ENCODE measurements around the gene ZNF554. TPM values are rescaled to one million over a fixed set of nuclear protein-coding genes. Genes with fewer than 3 reads are reported as not detected.

Gene ZNF554
- total RNA-seq, 3 donors from 2014 or later (not counting 1 experiment from before 2014, with no cell fraction given): 3.4 to 5.6 (median 3.7) TPM

DNA sequence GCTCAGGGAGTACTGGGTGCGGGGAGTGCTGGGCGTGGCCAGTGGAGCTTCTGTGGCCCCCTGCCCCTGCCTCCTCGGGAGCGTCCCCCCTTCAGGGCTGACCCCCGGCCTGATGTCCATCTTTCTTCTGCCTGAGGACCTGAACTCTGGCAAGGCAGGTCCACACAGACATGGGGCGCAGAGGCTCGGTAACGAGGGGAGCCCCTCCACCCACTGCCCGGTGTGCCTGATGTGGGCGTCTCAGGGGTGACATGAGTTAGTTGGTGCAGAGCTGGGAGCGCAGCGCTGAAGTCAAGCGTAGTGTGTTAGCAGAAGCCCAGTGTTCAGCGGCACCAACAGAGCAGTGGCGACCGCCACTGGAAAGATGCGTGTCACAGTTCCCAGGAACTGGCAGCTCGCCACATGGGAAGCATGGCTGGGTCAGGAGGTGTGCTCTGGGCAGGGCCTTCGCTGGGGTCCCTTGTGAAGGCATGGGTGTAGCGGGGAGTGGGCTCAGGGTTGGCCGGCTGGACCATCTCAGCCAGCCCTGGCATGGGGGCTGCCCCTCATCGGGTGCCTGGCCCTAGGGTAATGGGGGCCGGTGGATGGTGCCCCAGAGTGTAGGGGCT is 22.9 kb upstream of the ZNF554 start:
- no peak overlapping the region for H3K4me3 ChIP-seq (ENCODE audit: low read length)
- Mint-ChIP-seq H3K36me3 (no peaks in the 10 kb centered on the region), H3K4me1 (no peaks in the 10 kb centered on the region), H3K27ac (no peak overlapping the region), H3K9me3 (no peaks in the 10 kb centered on the region), H3K4me3 (no peak overlapping the region), H3K27me3 (ENCODE audit: low read depth in 2 of 2) (no peaks in the 10 kb centered on the region)
- 98% methylated on average over 23 of the region's 23 CpGs for WGBS (ENCODE audit: insufficient coverage)
- DNase-seq: no peak
- H3K4me1 ChIP-seq (ENCODE audit: control insufficient read depth, insufficient read depth, low read length): no peaks in the 10 kb centered on the region
- ATAC-seq: no peak
- H3K36me3 ChIP-seq (ENCODE audit: control insufficient read depth, insufficient read depth, low read length): peaks cover 10% of the 10 kb centered on the region
- intact Hi-C loops (cut with micrococcal nuclease): no loop called here
- H3K27me3 ChIP-seq (ENCODE audit: control insufficient read depth, insufficient read depth, low read length): no peaks in the 10 kb centered on the region
- no peaks in the 10 kb centered on the region for H3K9me3 ChIP-seq (ENCODE audit: control insufficient read depth, insufficient read depth, low read length)
- TF ChIP-seq, protein P1, sequence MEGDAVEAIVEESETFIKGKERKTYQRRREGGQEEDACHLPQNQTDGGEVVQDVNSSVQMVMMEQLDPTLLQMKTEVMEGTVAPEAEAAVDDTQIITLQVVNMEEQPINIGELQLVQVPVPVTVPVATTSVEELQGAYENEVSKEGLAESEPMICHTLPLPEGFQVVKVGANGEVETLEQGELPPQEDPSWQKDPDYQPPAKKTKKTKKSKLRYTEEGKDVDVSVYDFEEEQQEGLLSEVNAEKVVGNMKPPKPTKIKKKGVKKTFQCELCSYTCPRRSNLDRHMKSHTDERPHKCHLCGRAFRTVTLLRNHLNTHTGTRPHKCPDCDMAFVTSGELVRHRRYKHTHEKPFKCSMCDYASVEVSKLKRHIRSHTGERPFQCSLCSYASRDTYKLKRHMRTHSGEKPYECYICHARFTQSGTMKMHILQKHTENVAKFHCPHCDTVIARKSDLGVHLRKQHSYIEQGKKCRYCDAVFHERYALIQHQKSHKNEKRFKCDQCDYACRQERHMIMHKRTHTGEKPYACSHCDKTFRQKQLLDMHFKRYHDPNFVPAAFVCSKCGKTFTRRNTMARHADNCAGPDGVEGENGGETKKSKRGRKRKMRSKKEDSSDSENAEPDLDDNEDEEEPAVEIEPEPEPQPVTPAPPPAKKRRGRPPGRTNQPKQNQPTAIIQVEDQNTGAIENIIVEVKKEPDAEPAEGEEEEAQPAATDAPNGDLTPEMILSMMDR (IDR thresholded peaks at IDR 0.05): no peak
- no peak overlapping the region for H3K27ac ChIP-seq (ENCODE audit: low read length)

DNA sequence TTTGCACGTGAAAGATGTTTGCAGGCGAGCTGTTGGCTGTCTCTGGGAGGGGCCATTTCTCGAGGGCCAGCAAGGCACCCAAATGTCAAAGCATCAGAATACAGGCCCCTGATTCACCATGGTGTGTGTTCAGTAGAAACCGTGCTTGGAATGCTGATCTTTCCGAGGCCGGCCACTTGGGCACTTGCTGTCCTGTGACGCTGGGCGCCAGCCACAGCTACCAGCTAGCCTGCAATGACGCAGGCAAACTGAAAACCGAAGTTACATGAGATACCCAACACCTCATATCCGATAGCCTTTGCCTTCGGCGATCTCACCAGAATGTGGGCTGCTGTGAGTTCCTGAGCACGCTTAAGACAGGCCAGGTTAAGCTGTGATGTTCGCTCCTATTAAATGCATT is 22.4 kb upstream of the ZNF554 start:
- Mint-ChIP-seq H3K27ac (no peak overlapping the region), H3K4me1 (no peaks in the 10 kb centered on the region), H3K9me3 (no peaks in the 10 kb centered on the region), H3K27me3 (ENCODE audit: low read depth in 2 of 2) (no peaks in the 10 kb centered on the region), H3K36me3 (no peaks in the 10 kb centered on the region), H3K4me3 (no peak overlapping the region)
- intact Hi-C loops (cut with micrococcal nuclease): no loop called here
- 95% methylated on average over 15 of the region's 15 CpGs for WGBS (ENCODE audit: insufficient coverage)
- Histone ChIP-seq H3K27me3 (ENCODE audit: control insufficient read depth, insufficient read depth, low read length) (no peaks in the 10 kb centered on the region), H3K36me3 (ENCODE audit: control insufficient read depth, insufficient read depth, low read length) (peaks cover 10% of the 10 kb centered on the region), H3K4me1 (ENCODE audit: control insufficient read depth, insufficient read depth, low read length) (no peaks in the 10 kb centered on the region), H3K27ac (ENCODE audit: low read length) (no peak overlapping the region), H3K4me3 (ENCODE audit: low read length) (no peak overlapping the region), H3K9me3 (ENCODE audit: control insufficient read depth, insufficient read depth, low read length) (no peaks in the 10 kb centered on the region)
- DNase-seq (no peak), ATAC-seq (no peak)
- TF ChIP-seq, protein P1 (IDR thresholded peaks at IDR 0.05): no peak

DNA sequence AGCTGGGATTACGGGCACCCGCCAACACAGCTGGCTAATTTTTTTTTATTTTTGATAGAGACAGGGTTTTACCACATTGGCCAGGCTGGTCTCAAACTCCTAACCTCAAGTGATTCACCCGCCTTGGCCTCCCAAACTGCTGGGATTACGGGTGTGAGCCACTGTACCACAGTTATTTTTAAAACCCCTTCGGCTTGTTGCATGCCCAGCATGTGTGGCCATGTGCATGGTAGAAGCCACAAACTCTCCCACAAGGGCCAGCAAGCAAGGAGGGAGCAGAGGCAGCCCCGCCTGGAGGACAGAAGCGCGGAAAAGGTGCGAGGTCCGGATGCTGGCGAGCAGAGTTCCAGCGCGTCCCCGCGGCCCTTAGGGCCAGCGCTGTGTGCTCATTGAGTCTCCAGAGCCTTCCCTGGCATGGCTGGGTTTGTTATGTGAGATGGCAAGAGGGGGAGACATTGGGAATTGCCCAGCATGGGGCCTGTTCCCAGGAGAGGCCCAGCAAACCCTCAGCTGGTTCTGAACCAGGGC is 21.4 kb upstream of the ZNF554 start:
- no peak for ATAC-seq
- Histone ChIP-seq H3K27me3 (ENCODE audit: control insufficient read depth, insufficient read depth, low read length) (no peaks in the 10 kb centered on the region), H3K36me3 (ENCODE audit: control insufficient read depth, insufficient read depth, low read length) (peaks cover 10% of the 10 kb centered on the region), H3K9me3 (ENCODE audit: control insufficient read depth, insufficient read depth, low read length) (no peaks in the 10 kb centered on the region), H3K27ac (ENCODE audit: low read length) (no peak overlapping the region), H3K4me1 (ENCODE audit: control insufficient read depth, insufficient read depth, low read length) (no peaks in the 10 kb centered on the region), H3K4me3 (ENCODE audit: low read length) (no peak overlapping the region)
- WGBS (ENCODE audit: insufficient coverage): 96% methylated on average over 16 of the region's 16 CpGs
- H3K4me1 Mint-ChIP-seq: peaks cover 7% of the 10 kb centered on the region in 2 donors
- H3K9me3 Mint-ChIP-seq: no peaks in the 10 kb centered on the region
- no peak for DNase-seq
- TF ChIP-seq, protein P1 (IDR thresholded peaks at IDR 0.05): no peak
- no peaks in the 10 kb centered on the region for H3K27me3 Mint-ChIP-seq (ENCODE audit: low read depth in 2 of 2)
- intact Hi-C loops (cut with micrococcal nuclease): no loop called here
- no peak overlapping the region for H3K27ac Mint-ChIP-seq
- H3K4me3 Mint-ChIP-seq: no peak overlapping the region
- no peaks in the 10 kb centered on the region for H3K36me3 Mint-ChIP-seq

DNA sequence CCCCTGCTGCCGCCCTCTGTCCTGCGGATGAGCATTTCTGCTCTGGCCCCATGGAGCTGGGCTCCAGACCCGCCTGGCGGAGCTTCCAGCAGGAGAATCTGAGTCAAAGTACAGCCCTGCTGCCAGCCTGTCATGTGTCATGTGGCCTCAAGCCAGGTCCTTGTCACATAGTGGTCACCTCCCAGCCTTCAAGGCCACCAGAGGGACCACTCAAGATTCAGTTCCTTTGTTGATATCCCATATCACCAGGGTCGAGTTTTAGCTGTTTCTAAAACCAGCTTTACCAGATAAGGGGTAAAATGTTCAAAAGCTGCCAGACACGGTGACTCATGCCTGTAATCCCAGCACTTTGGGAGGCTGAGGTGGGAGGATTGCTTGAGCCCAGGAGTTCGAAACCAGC is 20.9 kb upstream of the ZNF554 start:
- no peak for DNase-seq
- 96% methylated on average over 7 of the region's 7 CpGs for WGBS (ENCODE audit: insufficient coverage)
- no peaks in the 10 kb centered on the region for H3K9me3 Mint-ChIP-seq
- TF ChIP-seq, protein P1 (IDR thresholded peaks at IDR 0.05): no peak
- intact Hi-C loops (cut with micrococcal nuclease): no loop called here
- Histone ChIP-seq H3K4me3 (ENCODE audit: low read length) (no peak overlapping the region), H3K36me3 (ENCODE audit: control insufficient read depth, insufficient read depth, low read length) (peaks cover 10% of the 10 kb centered on the region), H3K27ac (ENCODE audit: low read length) (no peak overlapping the region), H3K4me1 (ENCODE audit: control insufficient read depth, insufficient read depth, low read length) (no peaks in the 10 kb centered on the region), H3K9me3 (ENCODE audit: control insufficient read depth, insufficient read depth, low read length) (no peaks in the 10 kb centered on the region), H3K27me3 (ENCODE audit: control insufficient read depth, insufficient read depth, low read length) (no peaks in the 10 kb centered on the region)
- H3K27ac Mint-ChIP-seq: no peak overlapping the region
- ATAC-seq: no peak
- H3K4me1 Mint-ChIP-seq: peaks cover 7 to 9% of the 10 kb centered on the region in 2 donors
- no peaks in the 10 kb centered on the region for H3K27me3 Mint-ChIP-seq (ENCODE audit: low read depth in 2 of 2)
- no peak overlapping the region for H3K4me3 Mint-ChIP-seq
- no peaks in the 10 kb centered on the region for H3K36me3 Mint-ChIP-seq
